ENCODE results near the gene SNX18.

SNX18 gene

DNA sequence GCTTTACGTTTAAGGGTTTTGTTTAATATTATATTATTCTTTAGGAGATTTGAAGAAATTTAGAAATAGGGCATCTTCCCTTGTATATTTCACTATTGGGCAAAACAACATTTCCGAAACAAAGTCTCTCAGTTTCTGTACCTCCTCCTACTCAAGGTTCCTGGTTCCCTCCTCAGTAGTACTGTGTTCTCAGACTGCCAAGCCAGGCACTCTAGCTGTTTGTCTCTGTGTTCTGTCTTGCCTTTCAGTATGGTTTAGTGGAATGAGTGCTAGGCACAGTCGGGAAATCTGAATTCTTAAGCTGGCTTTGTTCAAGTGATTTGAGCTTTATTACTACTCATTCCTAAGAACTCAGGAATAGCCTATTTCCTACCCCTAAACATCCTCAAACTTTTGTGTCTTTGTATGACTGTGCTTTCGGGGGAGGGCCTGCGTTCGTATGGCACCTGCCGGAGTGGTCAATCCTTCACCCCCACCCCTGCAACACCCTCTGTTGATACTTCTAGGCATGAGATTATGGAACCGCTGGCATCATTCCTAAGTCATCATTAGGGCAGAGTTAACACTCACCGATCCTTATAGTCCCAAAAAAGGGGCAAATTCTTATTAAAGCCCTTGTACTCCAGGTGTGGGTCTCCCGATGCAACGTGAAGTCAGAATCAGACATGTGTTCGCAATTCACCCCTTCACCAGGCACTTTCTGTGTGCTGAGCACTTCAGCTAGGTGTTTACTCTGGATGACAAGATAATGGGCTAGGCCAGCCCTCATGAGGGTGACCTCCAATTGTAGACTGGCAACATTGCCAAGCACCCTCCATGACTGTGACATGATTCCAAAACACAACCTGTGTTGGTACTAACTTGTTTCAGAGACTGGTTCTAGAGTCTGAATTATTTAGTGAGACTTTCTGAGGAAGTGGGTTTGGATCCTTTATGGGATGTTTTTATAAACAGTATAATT is 24.5 kb downstream of the SNX18 start:
- DNase-seq, result no peak

DNA sequence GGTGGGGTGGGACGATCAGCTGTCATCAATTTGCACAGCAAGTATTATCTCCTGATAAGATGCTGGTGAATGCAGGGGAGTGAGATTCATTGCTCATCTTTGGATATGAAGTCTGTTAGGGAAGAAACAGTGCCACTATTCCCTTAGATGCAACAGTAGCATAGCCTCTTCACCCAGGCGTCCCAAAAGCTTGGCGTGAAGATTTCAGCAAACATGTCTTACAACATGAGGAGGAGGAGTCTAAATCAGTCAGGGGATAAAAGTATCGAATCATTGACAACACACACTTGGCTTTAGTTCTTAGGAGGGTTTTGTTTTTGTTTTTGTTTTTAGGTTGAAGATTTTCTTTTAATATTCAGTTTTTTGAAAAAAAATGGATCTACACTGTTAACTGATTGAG is 26.5 kb downstream of the SNX18 start:
- DNase-seq, result no peak

DNA sequence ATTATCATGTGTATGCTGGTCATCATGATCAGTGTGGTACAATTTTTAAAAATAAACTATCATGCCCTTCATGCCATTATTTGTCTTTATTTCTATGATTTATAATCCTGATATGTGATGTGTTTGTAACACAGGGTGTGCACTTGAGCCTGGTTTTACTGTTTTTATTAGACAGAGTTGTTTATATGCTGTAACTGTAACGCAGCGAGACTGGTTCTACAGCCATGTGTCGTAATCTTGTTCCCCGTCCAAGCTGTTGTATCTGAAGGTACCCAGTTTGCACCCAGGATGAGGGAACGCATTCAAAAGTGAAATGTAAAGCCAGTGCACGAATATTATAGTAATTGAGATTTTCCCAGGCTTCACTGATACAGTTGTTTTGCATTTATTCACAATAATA is 28.2 kb downstream of the SNX18 start:
- no peak for DNase-seq

- peak; percentile 89 for DNase-seq
These were observed 30.2 kb downstream of the SNX18 start for GRCh38 chr5:54547711-54548250.

GRCh38 chr5:54548565-54548964 is 31.0 kb downstream of the SNX18 start:
- peak; percentile 61 for DNase-seq

- DNase-seq, result no peak
These were observed 33.7 kb downstream of the SNX18 start for GRCh38 chr5:54551292-54551691.

GRCh38 chr5:54551926-54552325 is 34.4 kb downstream of the SNX18 start:
- no peak for DNase-seq

DNA sequence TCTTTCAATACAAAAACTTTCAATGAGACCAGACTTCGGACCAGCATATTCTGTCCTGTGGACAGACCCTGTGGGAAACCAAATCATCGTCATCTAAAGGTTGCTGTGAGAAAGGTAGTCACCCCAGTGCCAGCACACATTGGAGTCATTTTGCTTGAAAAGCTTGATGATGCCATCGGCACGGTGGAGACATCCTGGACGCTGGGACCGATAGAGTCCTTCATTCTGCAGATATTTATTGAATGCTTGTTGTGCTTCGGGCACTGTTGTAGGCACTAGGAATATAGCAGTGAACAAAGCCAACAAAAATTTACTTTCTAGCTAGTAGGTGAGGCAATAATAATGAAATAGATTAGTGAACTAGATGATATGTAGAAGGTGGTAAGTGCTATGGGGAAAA is 34.9 kb downstream of the SNX18 start:
- DNase-seq, result no peak

GRCh38 chr5:54553659-54554207 is 36.2 kb downstream of the SNX18 start:
- no peak for DNase-seq

DNA sequence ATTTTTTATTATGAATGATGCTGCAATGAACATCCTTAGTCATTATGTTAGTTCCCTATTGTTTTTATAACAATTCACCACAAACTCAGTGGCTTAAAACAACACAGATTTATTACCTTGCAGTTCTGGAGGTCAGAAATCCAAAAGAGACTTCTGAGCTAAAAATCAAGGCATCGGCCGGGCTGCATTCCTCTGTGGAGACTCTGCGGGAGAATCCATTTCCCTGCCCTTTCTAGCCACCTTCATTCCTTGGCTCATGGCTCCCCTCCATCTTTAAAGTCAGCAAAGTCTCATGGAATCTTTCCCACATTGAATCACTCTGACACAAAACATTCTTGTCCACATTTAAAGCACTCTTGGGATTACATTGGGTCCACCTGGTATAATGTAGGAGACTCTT is 38.6 kb downstream of the SNX18 start:
- DNase-seq, result no peak

GRCh38 chr5:54558362-54558761 is 40.8 kb downstream of the SNX18 start:
- DNase-seq, result peak; percentile 67

DNA sequence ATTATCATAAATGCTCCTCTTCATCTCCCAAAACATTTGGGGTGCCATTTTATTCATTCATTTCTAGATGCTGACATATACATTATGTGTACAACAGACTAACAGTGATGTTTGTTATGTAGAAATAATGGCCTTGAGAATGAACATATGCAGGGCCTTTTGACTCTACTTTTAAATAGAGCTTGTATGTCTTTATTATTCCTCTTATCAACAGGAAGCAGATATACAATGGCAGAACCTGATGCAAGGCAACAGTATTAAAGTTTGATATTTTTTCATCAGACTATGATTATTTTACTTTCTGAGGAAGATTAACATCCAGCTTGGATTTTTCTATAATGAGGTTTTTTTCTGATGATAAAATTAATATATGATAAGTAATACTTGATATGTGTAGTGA is 44.1 kb downstream of the SNX18 start:
- DNase-seq, result no peak

GRCh38 chr5:54563083-54563761 is 45.7 kb downstream of the SNX18 start:
- DNase-seq, result no peak

- DNase-seq, result no peak
These were observed 50.4 kb downstream of the SNX18 start for GRCh38 chr5:54567996-54568395.

GRCh38 chr5:54570916-54571315 is 53.4 kb downstream of the SNX18 start:
- no peak for DNase-seq

GRCh38 chr5:54571462-54571861 is 53.9 kb downstream of the SNX18 start:
- DNase-seq, result no peak

DNA sequence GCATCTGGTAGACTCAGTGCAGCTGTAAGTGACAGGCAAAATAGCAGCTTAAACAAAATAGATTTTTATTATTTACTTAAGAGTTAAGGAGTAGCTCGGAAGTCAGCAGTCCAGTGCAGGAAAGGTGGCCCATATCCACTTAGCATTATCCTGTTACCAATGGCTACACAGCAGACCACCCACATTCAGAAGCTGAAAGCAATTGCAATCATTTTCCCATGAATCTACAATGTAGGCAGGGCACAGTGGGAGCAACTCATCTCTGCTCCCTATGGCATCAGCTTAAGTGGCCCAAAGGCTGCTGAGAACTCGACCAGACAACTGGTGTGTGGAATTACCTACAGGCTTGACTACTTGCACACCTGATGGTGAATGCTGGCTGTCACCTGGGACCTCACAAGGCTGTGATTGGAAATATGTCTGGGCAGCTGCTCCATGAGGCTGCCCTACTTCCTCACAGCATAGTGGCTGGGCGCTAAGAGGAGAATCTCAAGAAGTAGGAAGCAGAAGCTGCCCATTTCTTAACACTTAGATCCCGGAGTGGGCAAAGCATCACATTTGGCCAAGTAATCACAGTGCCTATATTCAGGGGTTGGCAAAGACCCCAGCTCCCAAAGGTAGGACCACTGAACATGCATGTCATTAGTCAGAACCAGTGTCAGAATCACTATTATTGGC is 56.4 kb downstream of the SNX18 start:
- DNase-seq, result no peak

DNA sequence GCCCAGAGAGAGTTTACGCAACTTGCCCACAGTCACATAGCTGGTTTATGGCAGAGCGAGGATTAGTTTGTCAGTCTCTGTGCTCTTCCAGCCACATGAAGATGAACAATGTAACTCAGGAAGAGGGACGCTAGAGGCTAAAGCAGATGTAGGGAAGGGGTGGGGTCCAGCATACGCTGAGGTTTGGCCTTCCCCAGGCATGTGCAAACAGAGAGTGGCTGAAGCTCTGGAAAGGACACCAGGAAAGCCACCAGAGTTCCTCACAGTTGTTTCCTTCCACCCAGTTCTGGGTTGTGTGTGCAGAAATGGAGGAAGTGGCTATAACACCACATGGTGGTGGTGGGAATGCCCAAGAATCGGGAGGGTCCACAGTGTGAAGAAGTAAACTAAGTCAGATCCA is 60.0 kb downstream of the SNX18 start:
- DNase-seq, result no peak

- no peak for DNase-seq
These were observed 60.5 kb downstream of the SNX18 start for GRCh38 chr5:54577937-54578653.

- DNase-seq, result no peak
These were observed 62.2 kb downstream of the SNX18 start for GRCh38 chr5:54579591-54580295.

DNA sequence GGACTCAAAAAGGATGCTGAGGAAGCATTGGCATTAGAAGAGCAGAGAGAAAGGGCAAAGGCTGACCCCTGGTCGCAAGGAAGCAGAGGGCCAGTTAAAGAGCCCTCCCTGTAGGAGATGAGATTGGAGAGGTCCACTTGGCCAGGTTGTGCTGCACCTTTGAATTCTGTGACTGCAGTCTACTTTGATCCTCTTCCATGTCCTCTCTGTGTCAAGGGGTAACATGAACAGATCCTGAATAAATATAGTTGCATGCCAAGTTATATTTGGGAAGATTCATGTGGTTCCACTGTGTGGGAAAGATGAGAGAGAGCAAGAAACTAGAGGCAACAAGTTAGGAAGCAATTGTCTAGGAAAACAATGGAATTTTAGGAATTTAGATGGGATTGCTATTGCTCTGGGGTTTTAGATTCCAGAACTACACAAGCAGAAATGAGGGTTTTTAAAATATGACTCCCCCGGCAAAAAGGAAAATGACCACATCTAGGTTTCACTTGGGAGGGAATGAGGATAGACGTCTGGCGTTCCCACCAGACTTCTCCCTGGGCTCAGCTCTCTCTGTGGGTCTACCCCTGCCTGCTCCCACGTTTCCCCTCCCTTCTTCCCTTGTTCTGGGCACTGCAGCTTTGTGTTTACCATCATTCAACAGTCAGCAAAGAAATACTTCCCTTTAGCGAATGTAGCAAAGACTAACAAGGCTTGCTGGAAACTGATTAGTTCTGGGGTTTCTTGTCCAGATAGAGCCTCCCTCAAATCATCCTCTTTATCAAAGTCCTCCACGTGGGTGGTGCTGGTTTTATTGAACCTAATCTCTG is 63.6 kb downstream of the SNX18 start:
- DNase-seq, result peak; percentile 55

Data from NCI-H226 (cell line).